HepG2 (cell line): ENCODE measurements around the gene FFAR4. TPM values are rescaled to one million over a fixed set of nuclear protein-coding genes. Genes with fewer than 3 reads are reported as not detected.

Experiments
- CCAR2 ChIP-seq: fragments of 200-400 bp; formaldehyde crosslinking; optimal IDR thresholded peaks from 2 replicates; pipeline ENCODE3; 2018; ENCODE audit warnings: low read depth, mild to moderate bottlenecking, low read length, moderate library complexity
- ELF3 ChIP-seq: IDR thresholded peaks from 2 replicates; pipeline ENCODE4 v1.6.1; 2016; ENCODE audit warnings: missing genetic modification reagents, missing compliant biosample characterization
- MED1 ChIP-seq: sonication (generic); formaldehyde crosslinking; IDR thresholded peaks from 2 replicates; pipeline ENCODE4 v1.4.0; 2020; ENCODE audit warnings: missing genetic modification reagents
- NFE2 ChIP-seq: sonication (generic); formaldehyde crosslinking; IDR thresholded peaks from 2 replicates; pipeline ENCODE4 v1.4.0; 2020; ENCODE audit warnings: missing genetic modification reagents
- NRL ChIP-seq: sonication (generic); formaldehyde crosslinking; IDR thresholded peaks from 2 replicates; pipeline ENCODE4 v1.5.0; 2020; ENCODE audit warnings: missing genetic modification reagents, mild to moderate bottlenecking, moderate library complexity, borderline replicate concordance
- PRMT3 ChIP-seq: sonication (generic); formaldehyde crosslinking; IDR thresholded peaks from 2 replicates; pipeline ENCODE4 v1.8.1; 2022; ENCODE audit warnings: low read depth, mild to moderate bottlenecking, moderate library complexity, missing genetic modification reagents, borderline replicate concordance
- SMAD3 ChIP-seq: sonication (generic); formaldehyde crosslinking; IDR thresholded peaks from 2 replicates; pipeline ENCODE4 v1.4.0; 2020; ENCODE audit warnings: missing genetic modification reagents
- TBX2 ChIP-seq: sonication (generic); formaldehyde crosslinking; IDR thresholded peaks from 2 replicates; pipeline ENCODE4 v1.5.0; 2020; ENCODE audit warnings: missing genetic modification reagents, mild to moderate bottlenecking, borderline replicate concordance
- TMF1 ChIP-seq: sonication (generic); formaldehyde crosslinking; IDR thresholded peaks from 2 replicates; pipeline ENCODE4 v1.8.1; 2022; ENCODE audit warnings: low read depth, missing genetic modification reagents
- TSC22D2 ChIP-seq: sonication (generic); formaldehyde crosslinking; IDR thresholded peaks from 2 replicates; pipeline ENCODE4 v1.5.1; 2020; ENCODE audit warnings: missing genetic modification reagents, mild to moderate bottlenecking, borderline replicate concordance
- ZNF589 ChIP-seq: sonication (generic); formaldehyde crosslinking; conservative IDR thresholded peaks from 2 replicates; pipeline ENCODE4 v1.8.0; 2022; ENCODE audit warnings: mild to moderate bottlenecking, moderate library complexity, missing genetic modification reagents
- ZNF607 ChIP-seq: sonication (generic); formaldehyde crosslinking; IDR thresholded peaks from 2 replicates; pipeline ENCODE4 v1.5.1; 2020; ENCODE audit warnings: missing genetic modification reagents, mild to moderate bottlenecking, borderline replicate concordance
- ZNF7 ChIP-seq: IDR thresholded peaks from 2 replicates; pipeline ENCODE4 v1.6.1; 2016; ENCODE audit warnings: missing biosample characterization, missing genetic modification reagents
- ZNF737 ChIP-seq: sonication (generic); formaldehyde crosslinking; IDR thresholded peaks from 2 replicates; pipeline ENCODE4 v1.5.0; 2020; ENCODE audit warnings: missing genetic modification reagents, mild to moderate bottlenecking, borderline replicate concordance
- polyA plus RNA-seq, 8 experiments: library from polyadenylated mRNA; depleted of rRNA in 3 of 8; stranded (reverse) in 7 of 8; unstranded in 1 of 8; fragments of >200 nt; fragmentation: Illumina TruSeq in 4 of 8; extraction: Trizol in 4 of 8; gene quantifications; 2 replicates each; pipeline versions ENCODE4 v1.2.1 to v1.2.3, GENCODE V29; 2011 to 2016; ENCODE audit warnings: low read depth in 4 of 8, missing spikeins in 1 of 8, mixed read lengths in 1 of 8; ENCODE audit not compliant: insufficient read depth in 1 of 8
- total RNA-seq, 5 experiments: library from RNA; depleted of rRNA; stranded (reverse); fragments of >200 nt; fragmentation: Illumina TruSeq; extraction: Trizol; gene quantifications; 2 replicates each; pipeline ENCODE4 v1.2.3, GENCODE V29; 2016; ENCODE audit warnings: low read depth in 1 of 5
- TF ChIP-seq, protein P1 (sequence below): sonication (generic); formaldehyde crosslinking; IDR thresholded peaks from 2 replicates; pipeline ENCODE4 v1.5.1; 2020; ENCODE audit warnings: missing genetic modification reagents, mild to moderate bottlenecking, borderline replicate concordance
- TF ChIP-seq, protein P2 (sequence below): sonication (generic); formaldehyde crosslinking; IDR thresholded peaks from 2 replicates; pipeline ENCODE4 v1.4.0; 2020; ENCODE audit warnings: missing genetic modification reagents
- TF ChIP-seq, protein P3 (sequence below): sonication (generic); formaldehyde crosslinking; IDR thresholded peaks from 2 replicates; pipeline ENCODE4 v1.8.0; 2022; ENCODE audit warnings: mild to moderate bottlenecking, missing genetic modification reagents, moderate library complexity
- TF ChIP-seq, protein P4 (sequence below): sonication (generic); formaldehyde crosslinking; IDR thresholded peaks from 2 replicates; pipeline ENCODE4 v1.4.0; 2020; ENCODE audit warnings: mild to moderate bottlenecking, low read depth, missing genetic modification reagents
- TF ChIP-seq, protein P5 (sequence below): sonication (generic); formaldehyde crosslinking; IDR thresholded peaks from 2 replicates; pipeline ENCODE4 v1.8.1; 2023; ENCODE audit warnings: mild to moderate bottlenecking, missing genetic modification reagents
- TF ChIP-seq, protein P6 (sequence below): sonication (generic); formaldehyde crosslinking; IDR thresholded peaks from 2 replicates; pipeline ENCODE4 v1.5.0; 2020; ENCODE audit warnings: missing genetic modification reagents, mild to moderate bottlenecking, borderline replicate concordance
- TF ChIP-seq, protein P7 (sequence below): sonication (generic); formaldehyde crosslinking; IDR thresholded peaks from 2 replicates; pipeline ENCODE4 v1.8.1; 2023; ENCODE audit warnings: mild to moderate bottlenecking, missing genetic modification reagents, borderline replicate concordance

Gene FFAR4
- total and polyA plus RNA-seq, 2 of the 13 experiments (the other 11 are each of a cell fraction or from before 2014, with no cell fraction given): 0.09 TPM; not detected in 1

DNA sequence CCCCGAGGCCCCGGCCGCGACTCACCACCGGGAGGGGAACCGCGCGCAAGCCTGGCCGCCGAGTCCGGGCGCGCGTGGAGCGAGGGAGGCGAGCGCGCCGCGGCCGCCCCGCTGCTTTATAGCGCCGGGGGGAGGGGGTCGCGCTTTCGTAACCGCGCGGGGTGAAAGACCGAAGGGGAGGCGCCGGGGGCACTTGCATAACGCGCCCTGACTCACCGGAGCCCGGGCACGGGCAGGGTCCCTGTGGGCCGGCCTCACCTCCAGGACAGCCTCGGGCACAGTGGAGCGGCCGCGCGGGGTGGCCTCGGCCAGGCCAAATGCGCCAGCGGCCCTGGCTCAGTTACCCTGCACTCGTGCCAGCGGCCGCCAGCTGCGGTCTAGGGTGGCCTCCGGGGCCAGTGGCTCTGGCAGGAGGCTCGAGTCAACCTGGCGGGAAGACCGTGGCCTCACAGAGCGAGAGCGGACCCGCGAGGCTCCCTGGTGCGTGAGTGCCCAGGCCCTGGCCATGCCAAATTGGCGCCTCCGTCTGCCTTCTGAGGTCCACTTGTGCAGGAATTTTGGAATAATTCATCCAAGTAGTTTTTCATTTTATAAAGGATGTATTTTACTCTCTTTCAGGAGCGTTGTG, 34.8 kb downstream of the FFAR4 start, which contains the start of gene RBP4 (continued):
- TF ChIP-seq, protein P1, sequence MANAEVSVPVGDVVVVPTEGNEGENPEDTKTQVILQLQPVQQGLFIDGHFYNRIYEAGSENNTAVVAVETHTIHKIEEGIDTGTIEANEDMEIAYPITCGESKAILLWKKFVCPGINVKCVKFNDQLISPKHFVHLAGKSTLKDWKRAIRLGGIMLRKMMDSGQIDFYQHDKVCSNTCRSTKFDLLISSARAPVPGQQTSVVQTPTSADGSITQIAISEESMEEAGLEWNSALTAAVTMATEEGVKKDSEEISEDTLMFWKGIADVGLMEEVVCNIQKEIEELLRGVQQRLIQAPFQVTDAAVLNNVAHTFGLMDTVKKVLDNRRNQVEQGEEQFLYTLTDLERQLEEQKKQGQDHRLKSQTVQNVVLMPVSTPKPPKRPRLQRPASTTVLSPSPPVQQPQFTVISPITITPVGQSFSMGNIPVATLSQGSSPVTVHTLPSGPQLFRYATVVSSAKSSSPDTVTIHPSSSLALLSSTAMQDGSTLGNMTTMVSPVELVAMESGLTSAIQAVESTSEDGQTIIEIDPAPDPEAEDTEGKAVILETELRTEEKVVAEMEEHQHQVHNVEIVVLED: peak; percentile 36; the same call in 1 of the 2 replicates
- peak; percentile 75; the same call in 1 of the 2 replicates for TF ChIP-seq ZNF589
- TF ChIP-seq, protein P2, sequence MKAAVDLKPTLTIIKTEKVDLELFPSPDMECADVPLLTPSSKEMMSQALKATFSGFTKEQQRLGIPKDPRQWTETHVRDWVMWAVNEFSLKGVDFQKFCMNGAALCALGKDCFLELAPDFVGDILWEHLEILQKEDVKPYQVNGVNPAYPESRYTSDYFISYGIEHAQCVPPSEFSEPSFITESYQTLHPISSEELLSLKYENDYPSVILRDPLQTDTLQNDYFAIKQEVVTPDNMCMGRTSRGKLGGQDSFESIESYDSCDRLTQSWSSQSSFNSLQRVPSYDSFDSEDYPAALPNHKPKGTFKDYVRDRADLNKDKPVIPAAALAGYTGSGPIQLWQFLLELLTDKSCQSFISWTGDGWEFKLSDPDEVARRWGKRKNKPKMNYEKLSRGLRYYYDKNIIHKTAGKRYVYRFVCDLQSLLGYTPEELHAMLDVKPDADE: 0 out of 2 replicates have a peak, but pooled peaks have one; percentile 46
- TF ChIP-seq ZNF737 (CRISPR knock-in tag): peak; percentile 68; the same call in 1 of the 2 replicates
- TF ChIP-seq TSC22D2: no peak
- TF ChIP-seq, protein P3, sequence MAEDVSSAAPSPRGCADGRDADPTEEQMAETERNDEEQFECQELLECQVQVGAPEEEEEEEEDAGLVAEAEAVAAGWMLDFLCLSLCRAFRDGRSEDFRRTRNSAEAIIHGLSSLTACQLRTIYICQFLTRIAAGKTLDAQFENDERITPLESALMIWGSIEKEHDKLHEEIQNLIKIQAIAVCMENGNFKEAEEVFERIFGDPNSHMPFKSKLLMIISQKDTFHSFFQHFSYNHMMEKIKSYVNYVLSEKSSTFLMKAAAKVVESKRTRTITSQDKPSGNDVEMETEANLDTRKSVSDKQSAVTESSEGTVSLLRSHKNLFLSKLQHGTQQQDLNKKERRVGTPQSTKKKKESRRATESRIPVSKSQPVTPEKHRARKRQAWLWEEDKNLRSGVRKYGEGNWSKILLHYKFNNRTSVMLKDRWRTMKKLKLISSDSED (CRISPR knock-in tag): peak; percentile 87; the same call in 1 of the 2 replicates
- TF ChIP-seq PRMT3 (CRISPR knock-in tag): peak; percentile 83
- TF ChIP-seq, protein P4, sequence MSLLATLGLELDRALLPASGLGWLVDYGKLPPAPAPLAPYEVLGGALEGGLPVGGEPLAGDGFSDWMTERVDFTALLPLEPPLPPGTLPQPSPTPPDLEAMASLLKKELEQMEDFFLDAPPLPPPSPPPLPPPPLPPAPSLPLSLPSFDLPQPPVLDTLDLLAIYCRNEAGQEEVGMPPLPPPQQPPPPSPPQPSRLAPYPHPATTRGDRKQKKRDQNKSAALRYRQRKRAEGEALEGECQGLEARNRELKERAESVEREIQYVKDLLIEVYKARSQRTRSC (CRISPR knock-in tag): no peak
- TF ChIP-seq ZNF7 (CRISPR knock-in tag): no peak
- TF ChIP-seq, protein P5, sequence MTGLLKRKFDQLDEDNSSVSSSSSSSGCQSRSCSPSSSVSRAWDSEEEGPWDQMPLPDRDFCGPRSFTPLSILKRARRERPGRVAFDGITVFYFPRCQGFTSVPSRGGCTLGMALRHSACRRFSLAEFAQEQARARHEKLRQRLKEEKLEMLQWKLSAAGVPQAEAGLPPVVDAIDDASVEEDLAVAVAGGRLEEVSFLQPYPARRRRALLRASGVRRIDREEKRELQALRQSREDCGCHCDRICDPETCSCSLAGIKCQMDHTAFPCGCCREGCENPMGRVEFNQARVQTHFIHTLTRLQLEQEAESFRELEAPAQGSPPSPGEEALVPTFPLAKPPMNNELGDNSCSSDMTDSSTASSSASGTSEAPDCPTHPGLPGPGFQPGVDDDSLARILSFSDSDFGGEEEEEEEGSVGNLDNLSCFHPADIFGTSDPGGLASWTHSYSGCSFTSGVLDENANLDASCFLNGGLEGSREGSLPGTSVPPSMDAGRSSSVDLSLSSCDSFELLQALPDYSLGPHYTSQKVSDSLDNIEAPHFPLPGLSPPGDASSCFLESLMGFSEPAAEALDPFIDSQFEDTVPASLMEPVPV: peak; percentile 32; the same call in 1 of the 2 replicates
- TF ChIP-seq, protein P6, sequence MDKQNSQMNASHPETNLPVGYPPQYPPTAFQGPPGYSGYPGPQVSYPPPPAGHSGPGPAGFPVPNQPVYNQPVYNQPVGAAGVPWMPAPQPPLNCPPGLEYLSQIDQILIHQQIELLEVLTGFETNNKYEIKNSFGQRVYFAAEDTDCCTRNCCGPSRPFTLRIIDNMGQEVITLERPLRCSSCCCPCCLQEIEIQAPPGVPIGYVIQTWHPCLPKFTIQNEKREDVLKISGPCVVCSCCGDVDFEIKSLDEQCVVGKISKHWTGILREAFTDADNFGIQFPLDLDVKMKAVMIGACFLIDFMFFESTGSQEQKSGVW: no peak
- peak; percentile 87 for TF ChIP-seq MED1 (CRISPR knock-in tag)
- peak; percentile 41; the same call in 1 of the 2 replicates for TF ChIP-seq ELF3
- no peak for TF ChIP-seq NFE2 (CRISPR knock-in tag)
- no peak for TF ChIP-seq CCAR2
- peak; percentile 98 for TF ChIP-seq NRL (CRISPR knock-in tag)
- TF ChIP-seq, protein P7, sequence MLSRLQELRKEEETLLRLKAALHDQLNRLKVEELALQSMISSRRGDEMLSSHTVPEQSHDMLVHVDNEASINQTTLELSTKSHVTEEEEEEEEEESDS: no peak
- no peak; the same call in 1 of the 2 replicates for TF ChIP-seq SMAD3 (CRISPR knock-in tag)
- peak; percentile 46; the same call in 1 of the 2 replicates for TF ChIP-seq TMF1 (CRISPR knock-in tag)
- TF ChIP-seq TBX2: peak; percentile 73
- peak; percentile 27; the same call in 1 of the 2 replicates for TF ChIP-seq ZNF607 (CRISPR knock-in tag)
